Fibroblast of pulmonary artery (primary cell): Measurements from ENCODE around the gene PI3.
A peak's percentile ranks its signal among the peaks of the same experiment; 100 is the strongest.
"Not testable (repeated sequence)": the region's sequence is repeated elsewhere in the genome, so short reads cannot be mapped to it uniquely, and the experiment has no call there.

Source experiments
- DNase-seq: peaks from one replicate; pipeline ENCODE4 v3.0.0-alpha.2; 2010; ENCODE audit warnings: low read depth
- H3K4me3 ChIP-seq: replicated peaks from 2 replicates; pipeline ENCODE4 v1.5.1; 2011; ENCODE audit warnings: low read depth, mild to moderate bottlenecking, control low read depth, low read length, moderate library complexity
- TF ChIP-seq, protein P1 (sequence below): IDR thresholded peaks from 2 replicates; pipeline ENCODE4 v1.5.1; 2011; ENCODE audit warnings: mild to moderate bottlenecking, control low read depth, low read length, inconsistent platforms; ENCODE audit errors: missing control alignments

The PI3 gene

GRCh38 chr20:45174434-45175364 is at the start of gene PI3:
Gene PI3 (plus strand): TSS chr20:45174902. CDS start chr20:45174923, 21 bp downstream.
- TF ChIP-seq, protein P1, sequence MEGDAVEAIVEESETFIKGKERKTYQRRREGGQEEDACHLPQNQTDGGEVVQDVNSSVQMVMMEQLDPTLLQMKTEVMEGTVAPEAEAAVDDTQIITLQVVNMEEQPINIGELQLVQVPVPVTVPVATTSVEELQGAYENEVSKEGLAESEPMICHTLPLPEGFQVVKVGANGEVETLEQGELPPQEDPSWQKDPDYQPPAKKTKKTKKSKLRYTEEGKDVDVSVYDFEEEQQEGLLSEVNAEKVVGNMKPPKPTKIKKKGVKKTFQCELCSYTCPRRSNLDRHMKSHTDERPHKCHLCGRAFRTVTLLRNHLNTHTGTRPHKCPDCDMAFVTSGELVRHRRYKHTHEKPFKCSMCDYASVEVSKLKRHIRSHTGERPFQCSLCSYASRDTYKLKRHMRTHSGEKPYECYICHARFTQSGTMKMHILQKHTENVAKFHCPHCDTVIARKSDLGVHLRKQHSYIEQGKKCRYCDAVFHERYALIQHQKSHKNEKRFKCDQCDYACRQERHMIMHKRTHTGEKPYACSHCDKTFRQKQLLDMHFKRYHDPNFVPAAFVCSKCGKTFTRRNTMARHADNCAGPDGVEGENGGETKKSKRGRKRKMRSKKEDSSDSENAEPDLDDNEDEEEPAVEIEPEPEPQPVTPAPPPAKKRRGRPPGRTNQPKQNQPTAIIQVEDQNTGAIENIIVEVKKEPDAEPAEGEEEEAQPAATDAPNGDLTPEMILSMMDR = no peak
- DNase-seq = peak; percentile 69
- H3K4me3 ChIP-seq = no peak within 1 kb of the TSS

DNA sequence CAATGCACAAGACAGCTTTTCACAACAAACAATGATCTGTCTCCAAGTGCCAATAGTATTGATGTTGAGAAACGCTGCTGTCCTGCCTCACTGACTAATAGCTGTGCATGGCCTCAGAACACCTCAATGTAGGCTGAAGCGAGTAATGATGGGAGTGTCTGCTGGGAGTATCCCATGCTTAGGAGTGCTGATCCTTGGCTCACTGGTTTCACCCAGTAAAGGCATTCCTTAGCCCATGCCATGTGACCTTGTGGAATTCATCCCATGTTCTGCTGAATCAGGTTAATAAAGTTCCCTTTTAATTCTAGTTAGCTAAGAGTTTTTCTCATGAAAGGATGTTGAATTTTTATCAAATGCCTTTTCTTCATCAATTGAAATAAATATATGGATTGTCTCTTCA is 46.6 kb upstream of the PI3 start:
- no peak overlapping the region for H3K4me3 ChIP-seq
- TF ChIP-seq, protein P1 = no peak
- no peak for DNase-seq

DNA sequence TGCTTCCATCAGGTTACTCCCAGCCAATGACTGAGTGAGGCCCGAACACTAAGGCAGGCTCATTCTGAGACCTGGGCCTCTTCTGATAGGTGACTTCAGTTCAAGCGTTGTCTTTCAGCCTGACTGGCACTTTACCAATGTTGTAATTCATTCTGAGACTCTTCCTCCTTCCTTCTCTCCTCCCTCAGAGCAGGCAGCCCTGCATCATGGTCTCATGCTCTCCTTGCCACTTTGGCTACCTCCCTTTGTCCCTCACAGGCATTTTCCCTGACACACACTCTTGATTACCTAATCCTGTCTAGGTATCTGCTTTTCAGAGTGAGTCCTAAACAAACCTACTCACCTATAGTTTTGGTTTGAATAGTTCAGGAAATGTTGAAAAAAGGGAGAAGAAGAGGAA is 37.8 kb upstream of the PI3 start:
- H3K4me3 ChIP-seq = no peak overlapping the region
- DNase-seq = no peak
- TF ChIP-seq, protein P1 = no peak

DNA sequence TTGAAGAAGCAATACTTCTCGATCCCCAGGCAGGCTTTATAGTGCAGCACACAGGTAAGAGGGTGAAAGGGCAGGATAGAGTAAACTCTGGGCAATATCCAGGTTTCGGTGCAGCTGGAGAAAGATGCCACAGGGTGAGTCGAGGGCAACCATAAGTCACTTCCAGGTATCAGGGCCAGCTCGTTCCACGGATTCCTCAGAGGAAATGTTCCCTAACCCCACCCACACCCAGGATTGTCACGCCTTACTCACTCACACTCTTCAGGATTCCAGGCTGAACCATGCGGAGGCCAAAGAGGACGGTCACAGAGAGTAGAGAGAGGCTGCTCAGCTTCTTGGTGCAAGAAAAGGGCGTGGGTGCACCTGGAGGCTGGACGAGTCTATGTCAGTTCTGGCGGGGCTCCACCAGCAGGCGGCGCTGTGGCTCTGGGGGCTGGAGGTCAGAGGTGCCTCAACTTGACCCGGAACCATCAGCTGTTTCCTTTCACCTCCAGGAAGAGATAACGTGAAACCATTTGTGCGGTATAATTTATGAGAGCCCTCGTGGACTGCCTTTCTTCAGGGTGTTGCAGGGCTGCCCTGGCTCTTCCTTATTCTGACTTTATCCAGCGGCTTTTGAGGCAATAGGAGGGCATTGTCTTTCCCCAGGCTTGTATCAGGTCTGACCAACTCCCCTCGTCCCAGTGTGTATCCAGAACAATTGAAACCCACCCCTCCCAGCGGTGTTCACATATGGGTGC is 36.0 kb upstream of the PI3 start:
- peak; percentile 8 for DNase-seq

GRCh38 chr20:45139733-45140375 is 34.8 kb upstream of the PI3 start:
- not testable (repeated sequence) for H3K4me3 ChIP-seq, DNase-seq

More for the DNA sequence above, 36.0 kb upstream of the PI3 start:
- TF ChIP-seq, protein P1 = peak; percentile 64
- H3K4me3 ChIP-seq = no peak overlapping the region

- no peak for DNase-seq
- H3K4me3 ChIP-seq = no peak overlapping the region
- TF ChIP-seq, protein P1 = no peak
Observed at GRCh38 chr20:45140836-45141235, 33.9 kb upstream of the PI3 start.

- TF ChIP-seq, protein P1 = no peak
- H3K4me3 ChIP-seq = no peak overlapping the region
- no peak for DNase-seq
Observed at GRCh38 chr20:45149062-45149461, 25.6 kb upstream of the PI3 start.
